Upper lobe of left lung (tissue), 6 donors: ENCODE measurements around the gene STAU1. TPM values are rescaled to one million over a fixed set of nuclear protein-coding genes. Genes with fewer than 3 reads are reported as not detected.

Experiments used
- ATAC-seq, 2 donors: fragments of 200-7000 bp; cut with Tn5 transposase; one replicate each; pipeline ENCODE4 v1.9.1; 2022; ENCODE audit warnings: mild to moderate bottlenecking in 2 of 2, moderate library complexity in 2 of 2; ENCODE audit not compliant: low FRiP score in 2 of 2
- DNase-seq, 2 donors: peaks; one replicate each; pipeline ENCODE4 v3.0.0-alpha.2; 2019 to 2020
- H3K27ac ChIP-seq, 4 donors: fragments of 200-600 bp; sonication (generic); one replicate each; pipeline ENCODE4 v1.5.1; 2016 to 2019
- H3K27me3 ChIP-seq, 4 donors: fragments of 200-600 bp; sonication (generic); one replicate each; pipeline ENCODE4 v1.5.1; 2017 to 2019
- H3K36me3 ChIP-seq, 4 donors: fragments of 200-600 bp; sonication (generic); one replicate each; pipeline ENCODE4 v1.5.1; 2016 to 2019
- H3K4me1 ChIP-seq, 4 donors: fragments of 200-600 bp; sonication (generic); one replicate each; pipeline ENCODE4 v1.5.1; 2018 to 2019
- H3K4me3 ChIP-seq, 4 donors: fragments of 200-600 bp; sonication (generic); one replicate each; pipeline ENCODE4 v1.5.1; 2017 to 2019; ENCODE audit warnings: mild to moderate bottlenecking in 2 of 4, moderate library complexity in 1 of 4
- H3K9me3 ChIP-seq, 4 donors: fragments of 200-600 bp; sonication (generic); one replicate each; pipeline ENCODE4 v1.5.1; 2018 to 2019
- EP300 ChIP-seq, 4 donors: sonication (generic); formaldehyde crosslinking; IDR thresholded peaks; one replicate each; pipeline ENCODE4 v1.5.1; 2017; ENCODE audit warnings: antibody characterized with exemption in 4 of 4, control low read depth in 2 of 4
- POLR2A ChIP-seq, 4 donors: fragments of 450-650 bp; IDR thresholded peaks; one replicate each; pipeline ENCODE4 v1.5.1; 2016 to 2017; ENCODE audit warnings: antibody characterized with exemption in 4 of 4, mild to moderate bottlenecking in 2 of 4
- POLR2AphosphoS5 ChIP-seq, 2 donors: sonication (generic); formaldehyde crosslinking; IDR thresholded peaks; one replicate each; pipeline ENCODE4 v1.5.1; 2017; ENCODE audit warnings: antibody characterized with exemption in 2 of 2
- WGBS, 2 donors: methylation state at CpG; one replicate each; pipeline ENCODE4 v1.1.5; 2017 to 2018; 5-methylcytosine and 5-hydroxymethylcytosine counted together
- total RNA-seq, 6 donors: library from RNA; depleted of rRNA in 4 of 6; stranded (reverse); fragments of >200 nt in 4 of 6; gene quantifications; one replicate each; pipeline versions ENCODE4 v1.1.0 to v1.2.1, GENCODE V29; 2016 to 2021
- TF ChIP-seq, protein P1 (sequence below), 6 experiments: fragments of 450-650 bp in 4 of 6; fragments of 200-600 bp in 2 of 6; sonication (generic) in 2 of 6; IDR thresholded peaks; one replicate each; pipeline ENCODE4 v1.5.1; 2016 to 2019; ENCODE audit warnings: antibody characterized with exemption in 6 of 6
- donor health status: DM: no; HTN: no; CAD: no; lungs with moderate emphysema.
- donor health status: DM: no; HTN: yes; CAD: no; lungs with severe emphysema.

Gene STAU1
- total RNA-seq, 6 donors from 2014 or later, result 69.1 to 97.7 (median 73.5) TPM

DNA sequence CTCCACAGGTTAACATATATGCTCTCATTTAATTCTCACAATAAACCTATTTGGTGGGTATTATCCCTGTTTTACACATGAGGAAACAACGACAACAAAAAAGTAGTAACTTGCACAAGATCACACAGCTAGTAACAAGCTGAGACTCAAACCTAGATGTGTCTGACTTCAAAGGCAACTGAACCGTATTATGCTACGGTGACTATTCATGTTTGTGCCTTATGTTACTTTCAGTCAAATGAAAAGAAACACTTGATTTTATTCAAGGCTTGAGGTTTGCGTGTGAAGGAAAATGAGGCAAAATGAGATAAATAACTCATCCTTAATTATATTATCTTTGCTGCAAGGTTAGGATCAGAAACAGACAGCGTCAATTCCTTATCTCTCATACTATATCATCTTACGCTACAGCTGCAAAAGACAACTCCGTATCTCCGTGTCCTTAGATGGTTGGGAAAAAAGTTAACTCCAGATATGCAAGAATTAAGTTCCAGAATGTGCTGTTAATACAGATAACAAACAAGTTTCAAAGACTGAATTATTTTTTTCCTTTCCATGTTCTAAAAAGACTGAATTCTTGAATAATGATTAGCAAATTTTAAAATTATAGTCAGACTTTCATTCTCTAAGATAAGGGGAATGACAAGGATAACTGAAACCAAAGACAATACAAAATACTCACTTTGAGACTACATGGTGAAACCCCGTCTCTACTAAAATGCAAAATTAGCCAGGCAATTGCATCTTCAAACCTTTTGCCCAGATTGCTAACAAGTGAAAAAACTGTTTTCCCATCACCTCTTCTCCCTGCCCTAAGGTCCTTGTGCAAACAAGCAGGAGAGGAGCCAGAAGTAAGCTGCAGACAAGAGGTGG lies 27.8 kb downstream of the STAU1 start:
- ATAC-seq, result no peak
- no peaks in the 10 kb centered on the region for H3K27me3 ChIP-seq
- H3K4me1 ChIP-seq, result peaks cover 0 to 18% (median 4%) of the 10 kb centered on the region in 4 donors
- H3K4me3 ChIP-seq, result no peak overlapping the region
- no peaks in the 10 kb centered on the region for H3K9me3 ChIP-seq
- TF ChIP-seq POLR2AphosphoS5 (IDR thresholded peaks at IDR 0.05), result no peak
- no peak for TF ChIP-seq EP300 (IDR thresholded peaks at IDR 0.05)
- peaks cover 0 to 35% (median 16%) of the 10 kb centered on the region in 4 donors for H3K36me3 ChIP-seq
- 86 to 89% methylated on average over 9 of the region's 9 CpGs for WGBS, 2 donors
- DNase-seq, result no peak
- H3K27ac ChIP-seq, result no peak overlapping the region

DNA sequence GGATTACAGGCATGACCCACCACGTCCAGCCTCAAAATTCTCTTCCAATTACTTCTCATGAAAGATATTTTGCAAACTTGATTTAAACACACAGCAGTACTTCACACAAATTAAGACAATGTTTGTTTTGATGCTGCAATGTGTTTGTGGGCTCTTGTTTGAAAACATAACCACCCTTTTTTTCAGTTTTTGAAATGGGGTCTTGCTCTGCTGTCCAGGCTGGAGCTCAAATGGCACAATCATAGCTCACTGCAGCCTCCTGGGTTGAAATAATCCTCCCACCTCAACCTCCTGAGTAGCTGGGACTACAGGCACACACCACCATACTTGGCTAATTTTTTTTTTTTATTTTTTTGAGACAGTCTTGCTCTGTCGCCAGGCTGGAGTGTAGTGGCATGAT lies 31.0 kb downstream of the STAU1 start:
- DNase-seq (no peak), ATAC-seq (no peak)
- Histone ChIP-seq H3K27me3 (no peaks in the 10 kb centered on the region), H3K4me3 (no peak overlapping the region), H3K4me1 (peaks cover 0 to 15% (median 4%) of the 10 kb centered on the region in 4 donors), H3K36me3 (peaks cover 0 to 31% (median 11%) of the 10 kb centered on the region in 4 donors), H3K9me3 (no peaks in the 10 kb centered on the region), H3K27ac (no peak overlapping the region)
- TF ChIP-seq, protein P1, sequence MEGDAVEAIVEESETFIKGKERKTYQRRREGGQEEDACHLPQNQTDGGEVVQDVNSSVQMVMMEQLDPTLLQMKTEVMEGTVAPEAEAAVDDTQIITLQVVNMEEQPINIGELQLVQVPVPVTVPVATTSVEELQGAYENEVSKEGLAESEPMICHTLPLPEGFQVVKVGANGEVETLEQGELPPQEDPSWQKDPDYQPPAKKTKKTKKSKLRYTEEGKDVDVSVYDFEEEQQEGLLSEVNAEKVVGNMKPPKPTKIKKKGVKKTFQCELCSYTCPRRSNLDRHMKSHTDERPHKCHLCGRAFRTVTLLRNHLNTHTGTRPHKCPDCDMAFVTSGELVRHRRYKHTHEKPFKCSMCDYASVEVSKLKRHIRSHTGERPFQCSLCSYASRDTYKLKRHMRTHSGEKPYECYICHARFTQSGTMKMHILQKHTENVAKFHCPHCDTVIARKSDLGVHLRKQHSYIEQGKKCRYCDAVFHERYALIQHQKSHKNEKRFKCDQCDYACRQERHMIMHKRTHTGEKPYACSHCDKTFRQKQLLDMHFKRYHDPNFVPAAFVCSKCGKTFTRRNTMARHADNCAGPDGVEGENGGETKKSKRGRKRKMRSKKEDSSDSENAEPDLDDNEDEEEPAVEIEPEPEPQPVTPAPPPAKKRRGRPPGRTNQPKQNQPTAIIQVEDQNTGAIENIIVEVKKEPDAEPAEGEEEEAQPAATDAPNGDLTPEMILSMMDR (IDR thresholded peaks at IDR 0.05), result no peak
- TF ChIP-seq EP300 (IDR thresholded peaks at IDR 0.05) (no peak), POLR2A (IDR thresholded peaks at IDR 0.05) (no peak), POLR2AphosphoS5 (IDR thresholded peaks at IDR 0.05) (no peak)
- WGBS, 2 donors, result 98% methylated on average over 2 of the region's 2 CpGs

DNA sequence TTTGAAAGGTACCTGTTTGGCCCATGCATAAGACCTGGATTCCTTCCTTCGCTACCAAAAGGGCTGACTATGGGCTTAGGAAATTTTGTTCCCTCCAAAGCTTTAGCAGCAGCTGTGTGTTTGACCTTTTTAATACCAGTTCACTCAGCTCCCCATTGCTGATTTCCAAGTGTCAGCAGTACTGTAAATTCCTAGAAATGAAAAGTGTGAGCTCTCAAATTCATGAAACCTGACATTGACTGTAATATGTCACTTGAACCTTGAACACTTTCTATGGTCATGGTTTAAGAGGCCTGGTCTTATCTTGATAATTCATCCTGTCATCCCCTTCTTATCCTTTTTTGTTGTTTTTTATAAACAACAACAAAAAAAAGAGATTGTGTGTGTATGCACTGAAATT lies 31.7 kb downstream of the STAU1 start:
- WGBS, 2 donors, result 96 to 100% methylated on average over 1 of the region's 1 CpG
- Histone ChIP-seq H3K9me3 (no peaks in the 10 kb centered on the region), H3K27me3 (no peaks in the 10 kb centered on the region), H3K4me3 (no peak overlapping the region), H3K36me3 (peaks cover 0 to 38% (median 15%) of the 10 kb centered on the region in 4 donors), H3K4me1 (peaks cover 0 to 11% (median 4%) of the 10 kb centered on the region in 4 donors), H3K27ac (no peak overlapping the region)
- DNase-seq (no peak), ATAC-seq (no peak)
- TF ChIP-seq, protein P1 (IDR thresholded peaks at IDR 0.05), result no peak
- TF ChIP-seq POLR2AphosphoS5 (IDR thresholded peaks at IDR 0.05) (no peak), POLR2A (IDR thresholded peaks at IDR 0.05) (no peak), EP300 (IDR thresholded peaks at IDR 0.05) (no peak)

DNA sequence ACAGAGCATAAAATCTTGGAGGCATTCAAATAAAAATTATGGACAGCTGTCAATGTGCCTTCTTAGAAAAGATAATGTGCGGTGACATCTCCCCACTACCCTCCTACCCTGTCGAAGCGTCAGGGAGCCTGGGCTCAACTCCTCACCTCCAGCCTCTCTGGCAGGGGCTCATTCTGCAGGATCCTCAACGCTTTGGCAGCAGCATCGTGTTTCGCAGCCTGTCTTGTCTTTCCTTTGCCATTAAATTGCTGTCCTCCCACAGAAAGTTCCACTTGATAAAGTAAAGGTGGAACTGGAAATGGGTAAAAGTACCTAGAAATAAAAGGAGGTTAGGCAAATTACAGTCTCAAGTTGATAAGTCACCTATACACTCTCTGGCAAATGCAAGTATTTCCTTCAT lies 36.7 kb downstream of the STAU1 start:
- Histone ChIP-seq H3K4me3 (no peak overlapping the region), H3K27me3 (no peaks in the 10 kb centered on the region), H3K27ac (no peak overlapping the region), H3K9me3 (no peaks in the 10 kb centered on the region), H3K4me1 (peaks cover 0 to 4% (median 0%) of the 10 kb centered on the region in 4 donors), H3K36me3 (peaks cover 13 to 63% (median 30%) of the 10 kb centered on the region in 4 donors)
- TF ChIP-seq, protein P1 (IDR thresholded peaks at IDR 0.05), result no peak
- TF ChIP-seq EP300 (IDR thresholded peaks at IDR 0.05) (no peak), POLR2AphosphoS5 (IDR thresholded peaks at IDR 0.05) (no peak), POLR2A (IDR thresholded peaks at IDR 0.05) (no peak)
- WGBS, 2 donors, result 93 to 95% methylated on average over 6 of the region's 6 CpGs
- ATAC-seq (no peak), DNase-seq (no peak)

DNA sequence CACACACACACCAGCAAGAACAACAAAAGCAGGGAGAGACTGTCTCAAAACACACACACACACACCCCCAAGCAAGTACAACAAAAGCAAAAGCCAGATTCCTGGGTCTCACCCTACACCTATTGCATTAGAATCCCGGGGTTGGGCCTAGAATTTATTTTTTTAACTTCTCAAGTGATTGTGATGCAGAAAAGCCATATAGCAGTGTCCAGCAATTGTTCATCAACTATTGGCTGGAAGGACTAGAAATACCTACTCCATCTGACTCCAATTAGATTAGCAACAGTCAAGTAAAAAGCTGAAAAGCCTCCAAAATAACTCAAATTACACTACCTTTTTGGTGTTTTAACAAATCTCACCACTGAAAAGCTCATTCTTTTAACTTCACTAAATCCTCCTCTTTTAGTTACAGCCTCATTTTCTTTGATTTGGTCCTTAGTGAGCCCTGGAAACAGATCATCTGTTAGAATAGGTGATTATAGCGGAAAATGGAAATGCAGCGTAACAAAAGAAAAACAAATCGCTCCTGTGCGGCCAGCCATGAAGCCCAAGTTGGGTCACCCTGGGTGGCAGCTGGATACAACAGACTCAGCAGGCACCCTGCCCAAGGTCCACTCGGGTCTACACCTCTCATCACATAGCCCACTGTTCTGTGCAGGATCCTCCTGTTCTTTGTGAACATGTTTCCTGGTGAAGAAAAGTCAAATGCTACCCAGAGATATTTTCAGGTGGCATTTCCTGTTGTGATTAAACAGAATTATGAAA lies 38.7 kb downstream of the STAU1 start:
- WGBS, 2 donors, result 95 to 98% methylated on average over 6 of the region's 6 CpGs
- H3K9me3 ChIP-seq, result no peaks in the 10 kb centered on the region
- TF ChIP-seq POLR2AphosphoS5 (IDR thresholded peaks at IDR 0.05), result no peak
- TF ChIP-seq, protein P1 (IDR thresholded peaks at IDR 0.05), result no peak
- no peak for TF ChIP-seq POLR2A (IDR thresholded peaks at IDR 0.05)
- TF ChIP-seq EP300 (IDR thresholded peaks at IDR 0.05), result no peak
- no peak for ATAC-seq
- no peaks in the 10 kb centered on the region for H3K4me1 ChIP-seq
- H3K4me3 ChIP-seq, result no peak overlapping the region
- no peak for DNase-seq
- H3K36me3 ChIP-seq, result peaks cover 13 to 70% (median 30%) of the 10 kb centered on the region in 4 donors
- H3K27me3 ChIP-seq, result no peaks in the 10 kb centered on the region
- H3K27ac ChIP-seq, result no peak overlapping the region
